GM19351 (cell line): Measurements from ENCODE around the gene TUBGCP2.

Experiments used
- ATAC-seq: cut with Tn5 transposase; IDR thresholded peaks from one replicate; pipeline ENCODE4 v1.9.1; 2021; ENCODE audit warnings: mild to moderate bottlenecking, moderate library complexity; ENCODE audit not compliant: unreplicated experiment

The TUBGCP2 gene

DNA sequence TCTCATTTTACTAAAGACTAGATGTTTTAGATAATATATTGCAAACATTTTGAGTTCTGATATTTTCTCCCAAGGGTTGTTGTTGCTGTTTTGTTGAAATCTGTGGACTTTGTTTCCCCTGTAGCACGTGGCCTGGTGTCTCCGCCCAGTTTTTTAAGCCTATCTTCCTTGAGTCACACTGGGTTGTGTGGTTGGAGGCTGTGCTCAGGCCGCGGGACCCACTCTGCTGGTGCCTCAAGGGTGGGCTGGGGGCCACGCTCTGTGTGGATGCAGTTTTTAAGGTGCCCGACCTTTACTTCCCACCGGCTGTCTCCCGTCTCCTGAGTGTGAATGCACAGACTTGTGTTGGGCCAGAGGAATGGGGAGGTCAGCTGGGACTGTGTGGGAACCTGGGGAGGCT is 34.3 kb upstream of the TUBGCP2 start:
- ATAC-seq, result no peak

DNA sequence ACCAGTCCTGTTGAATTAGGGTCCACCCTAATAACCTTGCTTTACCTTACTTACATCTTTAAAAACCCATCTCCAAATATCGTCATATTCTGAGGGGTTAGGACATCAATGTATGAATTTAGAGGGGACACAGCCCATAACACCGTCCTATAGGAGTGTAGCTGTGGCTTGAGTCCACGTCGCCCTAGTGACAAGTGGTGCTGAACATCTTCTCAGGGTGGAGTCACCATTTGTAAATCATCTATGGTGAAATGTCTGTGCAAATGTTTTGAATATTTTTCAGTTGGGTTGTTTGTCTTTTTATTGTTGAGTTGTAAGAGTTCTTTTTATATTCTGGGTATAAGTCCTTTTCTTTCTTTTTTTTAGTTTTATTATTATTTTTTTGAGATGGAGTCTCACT is 33.3 kb upstream of the TUBGCP2 start:
- no peak for ATAC-seq

DNA sequence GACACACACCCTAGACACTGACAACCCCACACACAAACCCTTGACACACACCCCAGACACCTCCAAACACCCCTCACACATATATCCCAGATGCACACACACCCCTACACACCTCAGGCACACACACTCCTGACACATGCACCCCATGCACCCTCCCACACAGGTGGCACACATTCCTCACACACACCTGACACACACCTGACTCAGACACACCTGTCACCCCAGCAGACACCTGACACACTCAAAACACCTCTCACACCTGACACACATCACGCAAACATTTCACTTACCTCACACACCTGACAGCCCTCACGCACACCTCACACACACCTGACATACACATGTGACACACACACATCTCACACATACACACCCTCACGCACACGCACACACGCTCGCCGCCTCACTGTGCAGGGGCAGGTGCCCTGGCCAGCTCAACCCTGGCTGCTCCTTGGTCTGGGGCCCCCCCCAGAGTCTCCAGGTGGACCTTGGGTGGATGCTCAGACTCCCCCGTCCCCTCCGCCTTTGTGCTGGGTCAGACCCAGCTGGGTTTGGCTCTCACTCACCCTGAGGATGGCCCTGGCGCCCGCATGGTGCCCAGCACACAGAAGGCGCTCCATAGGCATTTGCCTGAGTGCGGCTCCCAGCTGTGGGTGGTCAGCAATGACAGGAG is 31.2 kb upstream of the TUBGCP2 start:
- no peak for ATAC-seq

DNA sequence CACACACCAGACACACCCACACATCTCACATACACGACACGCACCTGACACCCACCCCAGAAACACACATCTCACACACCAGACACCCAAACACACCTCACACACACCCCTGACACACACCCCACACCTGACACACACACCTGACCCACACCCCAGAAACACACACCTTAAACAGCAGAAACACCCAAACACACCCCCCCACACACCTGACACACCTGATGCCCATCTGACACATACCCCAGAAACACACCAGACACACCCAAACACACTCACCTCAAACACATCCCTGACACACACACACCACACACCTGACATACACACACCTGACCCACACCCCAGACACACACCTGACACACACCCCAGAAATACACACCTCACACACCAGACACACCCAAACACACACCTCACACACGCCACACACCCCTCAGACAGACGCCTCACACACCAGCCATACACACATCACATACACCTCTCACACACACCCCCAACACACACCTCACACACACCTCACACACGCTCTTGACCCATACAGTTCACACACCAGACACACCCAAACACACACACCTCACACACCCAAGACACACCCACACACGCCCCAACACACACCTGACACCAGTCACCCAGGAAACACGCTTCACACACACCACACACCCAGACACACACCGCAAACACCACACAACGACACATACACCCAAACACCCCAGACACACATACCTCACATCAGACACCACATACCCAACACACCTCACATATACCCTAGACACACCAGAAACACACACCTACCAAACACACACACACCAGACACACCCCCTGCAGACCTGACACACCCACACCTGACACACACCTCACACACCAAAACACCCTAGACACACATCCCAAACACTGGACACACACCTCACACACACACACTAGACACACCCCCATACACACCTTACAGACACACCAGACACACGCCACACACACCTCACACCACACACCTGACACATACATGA is 29.7 kb upstream of the TUBGCP2 start:
- no peak for ATAC-seq

DNA sequence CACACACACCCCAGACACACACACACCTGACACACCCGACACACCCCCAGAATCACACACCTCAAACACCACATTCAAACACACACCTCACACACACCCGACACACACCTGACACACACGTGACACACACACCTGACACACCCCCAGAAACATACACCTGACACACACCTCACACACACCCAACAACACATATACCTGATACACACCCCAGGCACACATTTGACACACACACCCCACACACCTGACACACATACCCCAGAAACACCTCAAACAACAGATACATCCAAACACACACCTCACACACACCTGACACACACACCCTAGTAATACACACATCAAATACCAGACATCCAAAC is 28.7 kb upstream of the TUBGCP2 start:
- no peak for ATAC-seq

GRCh38 chr10:133336577-133337369 is 28.1 kb upstream of the TUBGCP2 start, which contains the start of gene CALY:
Gene CALY, minus strand, starts transcription at chr10:133336896. Its CDS starts 7,907 bp downstream, at chr10:133328989.
- ATAC-seq, result no peak

- ATAC-seq, result no peak
These were observed 27.5 kb upstream of the TUBGCP2 start for GRCh38 chr10:133336118-133336576.

DNA sequence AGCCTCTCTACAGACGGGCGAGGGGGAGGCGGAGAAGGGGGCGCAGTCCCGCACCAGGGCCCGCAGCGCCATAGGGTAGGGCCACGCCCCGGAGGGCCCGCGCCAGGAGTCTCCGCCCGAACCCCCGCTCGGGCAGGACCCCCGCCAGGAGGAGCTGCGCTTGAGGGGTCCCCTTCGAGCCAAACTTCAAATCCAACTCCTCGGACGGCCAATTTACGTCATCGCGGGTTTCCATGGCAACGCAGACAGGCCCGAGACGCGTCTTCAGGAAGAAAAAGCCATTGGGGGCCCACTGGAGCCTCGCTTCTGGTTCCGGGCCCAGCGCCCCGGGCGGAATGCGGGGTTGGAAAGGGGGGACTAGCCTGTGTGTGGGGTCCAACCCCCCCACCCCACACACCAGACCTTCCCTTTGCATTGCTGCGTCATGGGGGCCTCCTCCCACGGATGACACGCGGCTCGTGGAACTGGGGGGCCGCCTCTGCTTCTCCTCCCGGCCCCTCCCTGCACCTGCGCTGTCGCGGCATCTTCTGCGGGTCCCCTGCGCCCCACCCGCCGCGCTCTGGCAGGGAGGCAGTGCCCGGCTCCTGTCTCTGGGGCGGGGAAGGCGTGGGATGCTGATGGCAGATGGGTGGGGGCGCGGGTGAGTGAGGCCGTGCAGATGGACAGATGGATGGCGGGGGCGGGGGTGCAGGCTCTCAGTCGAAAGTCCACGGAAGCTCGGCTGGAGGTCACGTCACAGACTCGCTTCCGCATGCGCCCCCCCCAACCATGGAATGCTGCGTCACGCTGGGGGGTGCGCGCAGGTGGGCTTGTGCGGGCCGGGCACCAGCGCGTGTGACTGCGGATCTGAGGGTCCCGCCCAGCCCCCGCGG is 26.8 kb upstream of the TUBGCP2 start:
- peak; percentile 47 for ATAC-seq

DNA sequence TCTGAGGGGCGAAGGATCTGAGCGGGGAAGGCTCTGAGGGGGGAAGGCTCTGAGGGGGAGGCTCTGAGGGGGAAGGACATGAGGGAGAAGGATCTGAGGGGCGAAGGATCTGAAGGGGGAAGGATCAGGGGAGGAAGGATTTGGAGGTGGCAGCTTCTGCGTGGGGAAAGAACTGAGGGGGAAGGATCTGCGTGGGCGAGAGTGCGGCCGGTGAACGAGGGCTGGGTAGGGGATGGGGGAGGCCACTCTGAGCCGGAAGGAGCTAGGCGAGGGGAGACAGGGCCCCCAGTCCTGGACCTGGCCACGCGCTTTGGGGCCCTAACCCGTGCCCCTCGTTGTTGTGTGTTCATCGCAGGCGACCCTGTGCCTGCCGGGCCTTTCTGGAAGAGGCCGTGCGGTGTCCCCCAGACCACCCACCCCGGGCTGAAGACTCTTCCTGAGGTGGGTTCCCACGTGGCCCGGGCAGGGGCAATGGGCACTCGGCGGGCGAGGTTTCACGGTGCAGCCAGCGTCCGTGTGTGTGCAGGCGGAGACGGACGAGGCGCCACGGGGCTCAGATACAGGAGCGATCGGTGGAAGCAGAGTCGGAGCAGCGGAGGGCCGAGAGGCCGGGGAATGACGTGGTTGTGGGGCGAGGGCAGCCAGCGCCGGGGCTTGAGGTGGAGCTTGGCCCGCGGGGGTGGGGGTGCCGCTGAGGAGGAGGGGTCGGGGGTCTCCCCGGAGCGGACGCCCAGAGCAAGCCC is 26.0 kb upstream of the TUBGCP2 start:
- ATAC-seq, result peak; percentile 42

DNA sequence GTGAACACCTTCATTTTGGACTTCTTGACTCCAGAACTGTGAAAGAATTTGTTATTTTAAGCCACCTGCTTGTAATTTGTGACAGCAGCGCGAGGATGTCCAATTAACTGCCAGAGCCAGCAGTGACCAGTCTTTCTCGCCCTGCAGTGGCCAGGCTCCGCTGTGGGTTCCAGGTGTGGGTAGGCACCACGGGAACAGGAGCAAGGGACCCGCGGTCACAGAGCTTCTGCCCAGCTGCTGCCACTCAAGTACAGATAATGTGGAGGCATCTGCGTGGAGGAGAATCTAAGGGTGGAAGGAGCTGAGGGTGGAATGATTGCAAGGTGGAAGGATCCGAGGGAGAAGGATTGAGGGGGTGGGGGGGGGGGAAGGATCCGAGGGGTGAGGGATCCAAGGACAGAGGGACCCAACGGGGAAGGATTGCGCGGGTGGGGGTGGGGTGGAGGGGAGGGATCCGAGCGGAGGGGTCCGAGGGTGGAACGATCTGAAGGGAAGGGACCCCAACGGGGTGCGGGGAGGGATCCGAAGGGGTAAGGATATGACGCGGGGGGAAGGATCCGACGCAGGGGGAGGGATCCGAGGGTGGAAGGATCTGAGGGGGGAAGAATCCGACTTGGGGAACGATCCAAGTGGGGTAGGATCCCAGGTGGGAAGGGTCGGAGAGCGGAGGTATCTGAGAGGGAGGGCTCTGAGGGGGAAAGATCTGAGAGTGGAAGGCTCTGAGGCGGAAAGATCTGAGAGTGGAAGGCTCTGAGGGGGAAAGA is 24.4 kb upstream of the TUBGCP2 start:
- no peak for ATAC-seq

DNA sequence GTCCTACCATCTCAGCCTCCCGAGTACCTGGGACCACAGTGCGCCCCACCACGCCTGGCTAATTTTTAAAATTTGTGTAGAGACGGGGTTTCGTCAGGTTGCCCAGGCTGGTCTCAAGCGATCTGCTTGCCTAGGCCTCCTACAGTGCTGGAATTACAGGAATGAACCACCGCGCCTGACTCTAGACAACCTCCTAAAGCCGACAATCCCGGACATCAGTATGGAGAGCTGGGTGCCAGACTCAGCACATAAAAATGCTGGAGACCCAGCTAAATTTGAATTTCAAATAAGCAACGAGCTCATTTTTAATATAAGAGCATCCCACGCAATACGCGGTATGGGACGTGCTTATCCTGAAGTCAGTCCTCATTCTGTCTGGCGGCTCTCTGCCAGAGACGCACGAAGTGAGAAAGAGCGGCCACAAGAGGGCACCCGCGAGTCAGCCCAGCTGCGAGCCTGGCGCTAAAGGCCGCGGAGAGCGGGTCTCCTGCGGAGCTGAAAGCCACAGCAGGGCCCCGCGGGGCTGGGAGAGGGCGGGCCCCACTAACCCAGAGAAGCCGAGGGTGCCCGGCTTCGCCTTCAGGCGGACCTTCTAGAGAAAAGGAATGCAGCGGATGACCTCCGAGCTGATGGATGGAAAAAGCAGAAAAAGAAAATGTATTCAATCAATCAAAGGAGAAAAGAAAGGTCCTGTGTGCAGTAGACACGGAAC is 21.0 kb upstream of the TUBGCP2 start:
- peak; percentile 88 for ATAC-seq

DNA sequence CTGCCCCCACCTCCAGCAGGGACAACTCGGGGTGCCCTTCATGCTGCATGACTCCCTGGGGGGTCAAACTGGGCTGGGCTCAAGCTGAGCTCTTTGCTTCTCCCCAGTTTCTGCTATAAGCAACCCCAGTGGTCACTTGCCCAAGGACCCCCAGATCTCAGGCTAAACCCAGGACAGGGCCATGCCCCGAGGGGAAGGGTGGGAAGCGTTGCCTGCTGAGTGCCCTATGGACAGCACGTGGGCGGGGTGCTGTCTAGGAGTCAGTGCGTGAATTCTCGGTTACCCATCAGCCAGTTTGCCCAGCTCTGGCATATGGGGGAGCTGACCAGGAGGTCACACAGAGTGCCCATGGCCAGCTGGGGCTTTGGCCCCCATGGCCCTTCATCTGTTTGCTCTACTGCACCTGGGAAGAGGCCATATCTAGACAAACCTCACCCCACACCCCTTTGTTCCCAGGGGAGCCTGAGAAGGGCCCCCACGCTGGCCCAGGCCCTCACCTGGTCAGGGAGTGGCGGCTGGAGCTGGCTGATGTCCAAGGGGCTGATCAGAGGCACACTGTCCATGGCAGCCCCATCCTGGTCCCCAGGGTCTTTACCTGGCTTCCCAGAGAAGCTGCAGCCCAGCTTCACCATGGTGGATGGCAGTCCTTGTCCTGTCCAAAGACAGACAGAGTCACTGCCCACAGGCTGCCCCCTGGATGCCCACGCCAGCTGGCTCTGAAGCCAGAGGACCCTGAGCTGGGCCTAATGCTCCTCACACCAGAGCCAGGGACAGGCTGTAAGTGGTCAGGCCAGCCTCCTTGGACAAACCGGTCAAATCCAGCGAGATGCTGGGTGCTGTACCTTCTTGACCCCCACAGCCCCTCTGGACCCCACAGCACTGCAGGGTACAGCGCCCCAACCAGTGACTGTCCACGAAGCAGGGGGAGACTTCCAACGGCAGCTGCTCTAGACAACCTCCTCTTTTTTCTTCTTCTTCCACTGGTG is 20.0 kb upstream of the TUBGCP2 start:
- no peak for ATAC-seq

DNA sequence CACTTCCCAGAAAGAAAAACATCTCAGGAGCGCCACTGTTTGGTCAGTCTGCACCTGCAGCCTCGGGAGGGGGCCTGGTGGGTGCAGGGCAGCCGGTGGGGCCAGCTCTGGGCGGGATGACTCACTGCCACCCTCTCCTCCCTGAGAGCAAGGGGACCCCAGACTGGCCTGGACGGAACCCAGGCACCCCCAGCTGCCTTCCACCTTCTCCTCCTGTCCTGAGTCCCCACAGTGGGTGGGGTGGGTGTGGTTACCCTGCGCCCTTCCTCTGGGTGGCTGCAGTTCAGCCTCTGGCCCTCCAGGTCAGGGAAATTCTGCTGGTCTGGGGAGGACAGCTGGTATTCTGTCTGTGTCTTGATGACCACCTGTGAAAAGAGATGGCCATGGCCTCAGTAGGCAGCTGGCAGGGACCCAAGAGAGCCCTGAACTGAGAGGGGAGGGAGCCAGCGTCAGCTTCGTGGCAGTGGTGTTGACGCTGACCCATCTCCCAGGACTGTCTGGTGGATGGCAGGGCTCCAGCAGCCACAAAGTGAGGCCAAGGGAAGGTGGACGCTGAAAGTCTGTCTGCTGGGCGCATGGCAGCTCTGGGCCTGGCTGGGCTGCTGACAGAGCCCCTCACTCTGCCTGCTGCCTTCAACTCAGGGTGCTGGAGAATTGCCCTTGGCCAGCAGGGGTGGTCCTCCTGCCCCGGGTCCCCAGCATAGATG is 19.1 kb upstream of the TUBGCP2 start:
- no peak for ATAC-seq

- no peak for ATAC-seq
These were observed 18.3 kb upstream of the TUBGCP2 start for GRCh38 chr10:133326745-133327650.

DNA sequence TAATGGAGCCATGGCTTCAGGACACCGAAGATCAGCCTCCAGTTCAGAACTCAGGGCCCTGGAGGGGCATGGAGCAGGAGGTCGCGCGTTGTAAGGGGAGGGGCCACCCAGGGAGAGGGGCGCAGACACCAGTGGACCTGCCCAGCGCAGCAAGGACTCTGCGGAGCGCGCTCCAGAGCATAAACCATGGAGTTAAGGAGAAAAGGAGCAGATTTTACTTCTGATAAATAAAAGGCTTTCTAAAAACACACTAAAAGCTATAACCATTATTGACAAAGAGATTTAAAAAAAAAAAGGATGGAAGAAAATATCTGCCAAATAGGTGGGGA is 17.5 kb upstream of the TUBGCP2 start:
- no peak for ATAC-seq
